Measurements from ENCODE around the gene MZB1.
A peak's percentile ranks its signal among the peaks of the same experiment; 100 is the strongest.

Gene MZB1

DNA sequence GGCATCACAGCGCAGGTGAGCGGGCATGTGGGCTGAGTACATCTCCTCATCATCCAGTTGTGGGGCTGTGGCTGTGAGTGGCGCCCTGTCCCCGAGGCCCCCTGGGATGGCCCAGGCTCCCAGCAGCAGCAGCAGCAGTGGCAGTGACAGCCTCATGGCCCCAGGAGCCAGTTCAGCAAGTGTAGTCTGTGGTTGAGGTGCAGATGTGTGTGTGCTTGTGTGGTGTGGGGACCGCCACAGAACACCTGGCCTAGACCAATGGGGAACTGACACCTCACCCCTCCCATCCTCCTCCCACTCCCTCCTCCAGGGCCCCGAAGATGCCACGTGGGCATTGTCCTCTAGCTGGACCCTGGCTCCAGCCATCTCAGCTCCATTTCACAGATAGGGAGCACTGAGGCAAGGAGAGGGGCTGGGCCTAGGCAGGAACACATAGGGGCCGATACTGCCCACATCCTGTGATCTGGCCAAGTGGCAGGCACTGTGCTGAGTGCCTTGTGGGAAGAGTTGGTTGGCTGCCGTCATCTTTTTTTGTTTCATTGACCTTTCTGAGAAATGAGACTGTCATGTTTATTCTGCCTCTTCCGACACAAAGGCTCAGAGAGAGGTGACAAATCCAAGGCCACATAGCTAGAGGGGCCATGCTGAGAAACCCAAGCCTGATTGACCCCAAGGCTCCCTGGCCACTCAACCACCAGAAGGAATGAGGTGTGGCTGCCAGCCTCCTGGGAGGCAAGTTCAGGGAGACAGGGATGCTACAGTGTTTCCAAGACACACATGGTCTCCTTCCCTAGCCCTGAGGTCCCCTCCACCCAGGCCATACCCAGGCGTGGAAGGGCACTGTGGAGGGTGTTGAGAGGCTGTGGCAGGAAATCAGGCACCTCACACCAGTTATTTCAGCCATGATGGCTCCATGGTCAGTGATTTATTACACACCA is at the start of gene MZB1:
TSS of gene MZB1 (minus strand) at position 213 of the 938 bp plus-strand sequence. CDS start at position 156, 57 bp downstream.
- H3K27ac ChIP-seq, result peak within 1 kb of the TSS; percentile 88
- no peak for TF ChIP-seq CTCF (conservative IDR thresholded peaks at IDR 0.05)
- no peak for TF ChIP-seq ZFX (IDR thresholded peaks at IDR 0.05)

DNA sequence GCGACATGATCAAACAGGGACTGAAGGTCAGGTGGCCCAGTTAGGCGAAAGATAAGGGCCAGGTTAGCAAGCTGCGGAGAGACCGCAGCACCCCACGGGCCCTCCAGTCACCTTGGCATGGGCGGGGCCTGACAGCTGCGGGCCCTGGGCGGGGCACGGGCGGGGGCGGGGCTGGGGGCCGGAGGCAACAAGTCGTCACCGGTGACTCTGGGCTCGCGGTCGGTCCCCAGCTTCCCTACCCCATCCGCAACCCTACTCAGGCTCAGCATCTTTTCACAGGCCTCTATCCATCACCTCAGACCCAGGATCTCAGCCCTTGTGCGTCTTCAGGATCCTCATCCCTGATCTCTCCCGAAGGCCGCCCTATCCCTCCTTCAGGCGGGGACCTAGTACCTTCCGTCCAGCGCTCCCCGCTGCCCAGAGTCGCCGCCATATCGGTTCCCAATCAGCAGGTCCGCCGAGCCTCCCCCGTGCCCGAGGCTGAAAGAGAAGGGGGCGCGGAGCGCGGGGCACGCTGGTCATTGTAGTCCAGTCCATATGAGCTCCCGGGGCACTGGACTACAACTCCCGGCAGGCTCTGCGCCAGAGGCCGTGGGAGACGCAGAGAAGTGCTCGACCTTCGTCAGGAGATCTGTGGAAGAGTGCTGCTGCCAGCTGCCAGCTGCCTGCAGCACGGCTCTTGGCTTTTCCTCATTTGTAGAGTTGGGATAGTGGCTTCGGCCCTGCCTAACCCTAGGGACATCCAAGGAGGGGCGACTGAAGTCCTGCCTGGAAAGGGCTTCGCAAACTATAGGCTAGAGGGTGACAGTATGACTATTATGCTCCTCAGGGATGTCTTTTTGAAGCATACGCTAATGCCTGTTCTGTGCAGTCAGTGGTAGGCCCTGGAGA is 49.5 kb upstream of the MZB1 start, which contains the start of gene DNAJC18:
TSS of gene DNAJC18 (minus strand) at position 513 of the 891 bp plus-strand sequence. CDS start at position 433, 80 bp downstream.
- no peak for TF ChIP-seq ZFX (IDR thresholded peaks at IDR 0.05)
- no peak for TF ChIP-seq CTCF (conservative IDR thresholded peaks at IDR 0.05)
- peak within 1 kb of the TSS; percentile 70 for H3K27ac ChIP-seq

GRCh38 chr5:139438707-139439012 is 48.9 kb upstream of the MZB1 start:
- TF ChIP-seq CTCF (conservative IDR thresholded peaks at IDR 0.05), result no peak
- peak overlapping the region; percentile 70; the same call in 1 of the 2 replicates for H3K27ac ChIP-seq

DNA sequence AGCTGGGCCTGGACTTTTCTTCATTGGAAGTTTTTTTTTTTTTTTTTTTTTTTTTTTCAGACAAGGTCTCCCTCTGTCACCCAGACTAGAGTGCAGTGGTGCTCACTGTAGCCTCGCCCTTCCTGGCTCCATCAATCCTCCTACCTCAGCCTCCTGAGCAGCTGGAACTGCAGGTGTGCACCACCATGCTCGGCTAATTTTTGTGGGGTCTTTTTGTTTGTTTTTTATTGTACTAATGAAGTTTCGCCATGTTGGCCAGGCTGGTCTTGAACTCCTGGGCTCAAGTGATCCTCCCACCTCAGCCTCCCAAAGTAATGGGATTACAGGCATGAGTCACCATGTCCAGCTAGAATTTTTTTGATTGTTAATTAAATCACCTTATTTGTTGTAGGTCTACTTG is 46.0 kb upstream of the MZB1 start:
- TF ChIP-seq ZFX (IDR thresholded peaks at IDR 0.05), result no peak
- TF ChIP-seq CTCF (conservative IDR thresholded peaks at IDR 0.05), result no peak
- no peak overlapping the region for H3K27ac ChIP-seq

- H3K27ac ChIP-seq, result no peak overlapping the region
- TF ChIP-seq ZFX (IDR thresholded peaks at IDR 0.05) (no peak), CTCF (conservative IDR thresholded peaks at IDR 0.05) (no peak)
Observed at GRCh38 chr5:139431706-139432105, 42.0 kb upstream of the MZB1 start.

DNA sequence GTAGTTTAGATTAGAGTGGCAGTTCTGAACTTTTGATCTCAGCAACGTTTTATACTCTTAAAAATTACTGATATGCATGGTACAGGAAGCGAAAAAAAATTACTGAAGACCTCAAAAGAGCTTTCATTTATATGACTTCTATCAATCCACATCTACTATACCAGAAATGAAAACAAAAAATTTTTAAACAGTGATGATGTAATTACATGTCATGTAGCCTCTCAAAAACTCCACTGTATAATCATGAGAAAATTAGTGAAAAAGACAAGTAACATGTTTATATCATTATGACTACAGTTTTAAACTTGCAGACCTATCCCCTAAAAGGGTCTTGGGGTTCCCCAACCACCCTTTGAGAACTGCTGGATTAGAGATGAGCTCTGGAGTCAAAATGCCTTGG is 40.3 kb upstream of the MZB1 start:
- TF ChIP-seq CTCF (conservative IDR thresholded peaks at IDR 0.05) (no peak), ZFX (IDR thresholded peaks at IDR 0.05) (no peak)
- no peak overlapping the region for H3K27ac ChIP-seq

All from C4-2B (cell line).